ENCODE results near the gene LOX. TPM values are rescaled to one million over a fixed set of nuclear protein-coding genes. Genes with fewer than 3 reads are reported as not detected.

The LOX gene
- total RNA-seq, 1 experiment from 2014 or later: 0.79 TPM

DNA sequence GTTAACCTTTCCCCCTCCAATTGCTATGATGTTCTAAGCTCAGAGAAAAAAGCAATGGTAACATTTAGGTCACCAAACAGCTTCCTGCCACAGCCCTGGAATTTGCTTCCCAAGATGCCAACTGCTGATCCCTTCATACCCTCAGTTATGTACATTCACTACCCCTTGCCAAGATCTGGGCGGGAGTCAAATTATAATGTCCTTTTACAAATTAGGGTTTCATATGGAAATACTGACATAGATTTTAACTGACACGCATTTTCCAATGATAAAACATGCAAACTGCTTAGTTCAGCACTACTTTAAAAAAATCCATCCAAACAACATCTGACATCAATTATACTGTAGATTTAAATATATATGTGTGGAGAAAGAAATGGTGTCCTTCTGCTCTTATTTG, 5.0 kb downstream of the LOX start:
- Histone ChIP-seq H2BK20ac (ENCODE audit: low read depth, low read length, poor library complexity, severe bottlenecking) (no peak overlapping the region), H3K27me3 (ENCODE audit: insufficient read depth, low read length) (peaks cover 7% of the 10 kb centered on the region; the same call in 1 of the 2 replicates), H2BK5ac (ENCODE audit: insufficient read length, low read length) (no peak overlapping the region), H2BK15ac (ENCODE audit: low read depth, low read length) (no peak overlapping the region), H3K23ac (ENCODE audit: insufficient read length, low read depth, low read length) (no peak overlapping the region), H3K9me3 (ENCODE audit: control insufficient read depth, low read depth, low read length) (no peaks in the 10 kb centered on the region), H3K56ac (ENCODE audit: insufficient read length, low read depth, low read length) (no peak overlapping the region), H3K9ac (ENCODE audit: extremely low read depth, insufficient read length, low read length) (no peak overlapping the region), H3K79me2 (ENCODE audit: insufficient read depth, low read length) (peaks cover 2% of the 10 kb centered on the region; the same call in 1 of the 2 replicates), H3K4me2 (ENCODE audit: insufficient read depth, insufficient read length, low read length) (no peak overlapping the region), H4K20me1 (ENCODE audit: control insufficient read depth, insufficient read depth, insufficient read length) (no peaks in the 10 kb centered on the region), H3K23me2 (ENCODE audit: insufficient read length, low read depth, low read length, poor library complexity, severe bottlenecking) (peaks cover 13% of the 10 kb centered on the region), H2BK12ac (ENCODE audit: insufficient read length, low read depth, low read length) (no peak overlapping the region), H4K8ac (replicated peaks; ENCODE audit: insufficient read length, low read depth, low read length) (no peak overlapping the region), H3K27ac (ENCODE audit: insufficient read length, low read depth, low read length) (no peak overlapping the region), H3K4me1 (ENCODE audit: insufficient read depth, low read length) (no peaks in the 10 kb centered on the region), H3K18ac (ENCODE audit: insufficient read length, low read depth, low read length) (no peak overlapping the region), H3K4ac (ENCODE audit: low read depth, low read length) (no peak overlapping the region), H3T11ph (ENCODE audit: low read length) (no peak overlapping the region), H2AFZ (ENCODE audit: low read length) (no peak overlapping the region), H3K79me1 (ENCODE audit: insufficient read depth, low read depth, low read length, poor library complexity, severe bottlenecking) (no peaks in the 10 kb centered on the region), H2AK5ac (ENCODE audit: insufficient read length, low read length) (no peak overlapping the region), H4K5ac (ENCODE audit: insufficient read length, low read depth, low read length) (no peak overlapping the region), H3K14ac (ENCODE audit: insufficient read depth, low read length) (no peak overlapping the region), H2BK120ac (ENCODE audit: low read depth, low read length, poor library complexity, severe bottlenecking) (no peak overlapping the region), H4K91ac (ENCODE audit: insufficient read length, low read depth, low read length) (no peak overlapping the region)
- TF ChIP-seq, protein P1, sequence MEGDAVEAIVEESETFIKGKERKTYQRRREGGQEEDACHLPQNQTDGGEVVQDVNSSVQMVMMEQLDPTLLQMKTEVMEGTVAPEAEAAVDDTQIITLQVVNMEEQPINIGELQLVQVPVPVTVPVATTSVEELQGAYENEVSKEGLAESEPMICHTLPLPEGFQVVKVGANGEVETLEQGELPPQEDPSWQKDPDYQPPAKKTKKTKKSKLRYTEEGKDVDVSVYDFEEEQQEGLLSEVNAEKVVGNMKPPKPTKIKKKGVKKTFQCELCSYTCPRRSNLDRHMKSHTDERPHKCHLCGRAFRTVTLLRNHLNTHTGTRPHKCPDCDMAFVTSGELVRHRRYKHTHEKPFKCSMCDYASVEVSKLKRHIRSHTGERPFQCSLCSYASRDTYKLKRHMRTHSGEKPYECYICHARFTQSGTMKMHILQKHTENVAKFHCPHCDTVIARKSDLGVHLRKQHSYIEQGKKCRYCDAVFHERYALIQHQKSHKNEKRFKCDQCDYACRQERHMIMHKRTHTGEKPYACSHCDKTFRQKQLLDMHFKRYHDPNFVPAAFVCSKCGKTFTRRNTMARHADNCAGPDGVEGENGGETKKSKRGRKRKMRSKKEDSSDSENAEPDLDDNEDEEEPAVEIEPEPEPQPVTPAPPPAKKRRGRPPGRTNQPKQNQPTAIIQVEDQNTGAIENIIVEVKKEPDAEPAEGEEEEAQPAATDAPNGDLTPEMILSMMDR (conservative IDR thresholded peaks at IDR 0.05): no peak
- no peaks in the 10 kb centered on the region for H3K9me3 Mint-ChIP-seq
- peaks cover 21% of the 10 kb centered on the region for H3K27me3 Mint-ChIP-seq (ENCODE audit: low read depth)
- WGBS (ENCODE audit: extremely low coverage, insufficient read length, low lambda C conversion rate): no CpG with 5 or more reads among the region's 2 CpGs
- no peaks in the 10 kb centered on the region for H3K36me3 Mint-ChIP-seq (ENCODE audit: insufficient read depth in 1 of 3, low read depth in 3 of 3)
- no peak for DNase-seq
- H3K27ac Mint-ChIP-seq: no peak overlapping the region
- no peak overlapping the region for H3K4me3 Mint-ChIP-seq
- H3K4me1 Mint-ChIP-seq: peaks cover 14 to 16% of the 10 kb centered on the region in 2 experiments
